ENCODE results near the gene ROCK1.

DNA sequence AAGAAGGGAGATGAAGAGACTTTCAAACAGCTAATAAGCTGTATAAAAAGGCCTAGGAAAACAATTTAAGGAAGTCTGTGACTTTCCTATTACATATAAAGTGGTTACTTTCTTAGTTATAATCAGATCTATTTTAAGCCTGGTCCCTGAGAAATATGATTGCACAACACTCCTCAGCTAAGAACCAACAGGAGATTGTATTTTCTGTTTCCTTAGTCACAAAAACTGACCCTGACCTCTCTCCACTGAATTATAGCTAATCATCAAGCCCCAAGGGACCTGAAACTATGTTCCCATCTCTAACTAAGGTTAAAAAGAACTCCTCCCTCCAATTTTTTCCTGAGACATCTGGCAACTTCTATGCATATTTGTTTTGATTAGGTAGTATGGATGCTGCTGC is 106.9 kb downstream of the ROCK1 start:
- TF ChIP-seq, protein P1, sequence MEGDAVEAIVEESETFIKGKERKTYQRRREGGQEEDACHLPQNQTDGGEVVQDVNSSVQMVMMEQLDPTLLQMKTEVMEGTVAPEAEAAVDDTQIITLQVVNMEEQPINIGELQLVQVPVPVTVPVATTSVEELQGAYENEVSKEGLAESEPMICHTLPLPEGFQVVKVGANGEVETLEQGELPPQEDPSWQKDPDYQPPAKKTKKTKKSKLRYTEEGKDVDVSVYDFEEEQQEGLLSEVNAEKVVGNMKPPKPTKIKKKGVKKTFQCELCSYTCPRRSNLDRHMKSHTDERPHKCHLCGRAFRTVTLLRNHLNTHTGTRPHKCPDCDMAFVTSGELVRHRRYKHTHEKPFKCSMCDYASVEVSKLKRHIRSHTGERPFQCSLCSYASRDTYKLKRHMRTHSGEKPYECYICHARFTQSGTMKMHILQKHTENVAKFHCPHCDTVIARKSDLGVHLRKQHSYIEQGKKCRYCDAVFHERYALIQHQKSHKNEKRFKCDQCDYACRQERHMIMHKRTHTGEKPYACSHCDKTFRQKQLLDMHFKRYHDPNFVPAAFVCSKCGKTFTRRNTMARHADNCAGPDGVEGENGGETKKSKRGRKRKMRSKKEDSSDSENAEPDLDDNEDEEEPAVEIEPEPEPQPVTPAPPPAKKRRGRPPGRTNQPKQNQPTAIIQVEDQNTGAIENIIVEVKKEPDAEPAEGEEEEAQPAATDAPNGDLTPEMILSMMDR (IDR thresholded peaks at IDR 0.05): no peak
- TF ChIP-seq POLR2A (IDR thresholded peaks at IDR 0.05): no peak

Data from right lobe of liver (tissue), 4 donors.